Activated CD4-positive, alpha-beta memory T cell treated with anti-CD3 and anti-CD28 coated beads, Interleukin-2, amount 10 ng/mL, durations not matched to agents 7 days and 5 days (primary cell): ENCODE results near the gene GAS7. TPM values are rescaled to one million over a fixed set of nuclear protein-coding genes. Genes with fewer than 3 reads are reported as not detected.

ENCODE experiments used
- CTCF ChIA-PET: fragments of 350-600 bp; sonication (Branson Sonifier 250); formaldehyde crosslinking; loops from one replicate; lab custom pipeline; 2021; ENCODE audit warnings: antibody characterized with exemption, inconsistent platforms; lab: Charles Lee
- POLR2A ChIA-PET: fragments of 350-600 bp; sonication (Branson Sonifier 250); formaldehyde crosslinking; loops from one replicate; lab custom pipeline; 2021; ENCODE audit warnings: antibody characterized with exemption; lab: Charles Lee
- DNase-seq: peaks from one replicate; pipeline ENCODE4 v3.0.0-alpha.2; 2020
- H3K27ac Mint-ChIP-seq: one replicate; pipeline ENCODE4 v1.8.0; 2021; ENCODE audit warnings: mild to moderate bottlenecking, mixed read lengths
- H3K27me3 Mint-ChIP-seq: one replicate; pipeline ENCODE4 v1.8.0; 2021; ENCODE audit warnings: mixed read lengths
- H3K36me3 Mint-ChIP-seq: one replicate; pipeline ENCODE4 v1.8.0; 2021; ENCODE audit warnings: low read depth, mixed read lengths
- H3K4me1 Mint-ChIP-seq: one replicate; pipeline ENCODE4 v1.8.0; 2021; ENCODE audit warnings: mixed read lengths
- H3K4me3 Mint-ChIP-seq: one replicate; pipeline ENCODE4 v1.8.0; 2021; ENCODE audit warnings: mild to moderate bottlenecking, mixed read lengths
- H3K9me3 Mint-ChIP-seq: one replicate; pipeline ENCODE4 v1.8.0; 2021; ENCODE audit warnings: mixed read lengths
- total RNA-seq, 2 experiments: library from RNA; stranded (reverse); gene quantifications; one replicate each; pipeline ENCODE4 v1.2.3, GENCODE V29; 2021

The GAS7 gene
- total RNA-seq, 2 experiments from 2014 or later: 0.23 to 0.35 TPM

- DNase-seq: no peak
- H3K4me3 Mint-ChIP-seq: no peak overlapping the region
- peaks cover 7% of the 10 kb centered on the region for H3K9me3 Mint-ChIP-seq
- H3K4me1 Mint-ChIP-seq: no peaks in the 10 kb centered on the region
- POLR2A ChIA-PET: no interaction called here
- CTCF ChIA-PET: no interaction called here
- no peak overlapping the region for H3K27ac Mint-ChIP-seq
- no peaks in the 10 kb centered on the region for H3K27me3 Mint-ChIP-seq
- no peaks in the 10 kb centered on the region for H3K36me3 Mint-ChIP-seq
These were observed 319.4 kb downstream of the GAS7 start for GRCh38 chr17:9878786-9879525.

GRCh38 chr17:9878356-9878755 is 320.1 kb downstream of the GAS7 start:
- POLR2A ChIA-PET: no interaction called here
- no peaks in the 10 kb centered on the region for H3K27me3 Mint-ChIP-seq
- peaks cover 3% of the 10 kb centered on the region for H3K9me3 Mint-ChIP-seq

GRCh38 chr17:9875441-9875840 is 323.0 kb downstream of the GAS7 start:
- Mint-ChIP-seq H3K9me3 (no peaks in the 10 kb centered on the region), H3K27me3 (no peaks in the 10 kb centered on the region), H3K27ac (no peak overlapping the region), H3K36me3 (no peaks in the 10 kb centered on the region), H3K4me3 (no peak overlapping the region), H3K4me1 (no peaks in the 10 kb centered on the region)
- POLR2A ChIA-PET: no interaction called here
- CTCF ChIA-PET: no interaction called here
- DNase-seq: no peak

More at GRCh38 chr17:9878356-9878755, 320.1 kb downstream of the GAS7 start:
- CTCF ChIA-PET: no interaction called here
- H3K36me3 Mint-ChIP-seq: no peaks in the 10 kb centered on the region
- no peak for DNase-seq
- H3K4me3 Mint-ChIP-seq: no peak overlapping the region
- no peak overlapping the region for H3K27ac Mint-ChIP-seq
- no peaks in the 10 kb centered on the region for H3K4me1 Mint-ChIP-seq

- POLR2A ChIA-PET: no interaction called here
- no peak overlapping the region for H3K4me3 Mint-ChIP-seq
- H3K36me3 Mint-ChIP-seq: no peaks in the 10 kb centered on the region
- no peaks in the 10 kb centered on the region for H3K9me3 Mint-ChIP-seq
- H3K27ac Mint-ChIP-seq: no peak overlapping the region
- no peak for DNase-seq
- no peaks in the 10 kb centered on the region for H3K27me3 Mint-ChIP-seq
- CTCF ChIA-PET: no interaction called here
- H3K4me1 Mint-ChIP-seq: no peaks in the 10 kb centered on the region
These were observed 323.7 kb downstream of the GAS7 start for GRCh38 chr17:9874722-9875121.

- Mint-ChIP-seq H3K4me1 (no peaks in the 10 kb centered on the region), H3K27me3 (no peaks in the 10 kb centered on the region), H3K36me3 (no peaks in the 10 kb centered on the region), H3K4me3 (no peak overlapping the region), H3K27ac (no peak overlapping the region), H3K9me3 (no peaks in the 10 kb centered on the region)
- POLR2A ChIA-PET: no interaction called here
- CTCF ChIA-PET: no interaction called here
- no peak for DNase-seq
These were observed 325.6 kb downstream of the GAS7 start for GRCh38 chr17:9872852-9873251.

GRCh38 chr17:9868552-9868951 is 329.9 kb downstream of the GAS7 start:
- Mint-ChIP-seq H3K27me3 (no peaks in the 10 kb centered on the region), H3K4me1 (no peaks in the 10 kb centered on the region), H3K36me3 (no peaks in the 10 kb centered on the region), H3K9me3 (no peaks in the 10 kb centered on the region), H3K27ac (no peak overlapping the region), H3K4me3 (no peak overlapping the region)
- ChIA-PET POLR2A (no interaction called here), CTCF (interaction anchor here (0.6 kb wide), 1 partner anchor 374 kb away, joined by 3 read pairs; no protein-coding TSS in a partner anchor)
- no peak for DNase-seq

GRCh38 chr17:9865586-9865985 is 332.8 kb downstream of the GAS7 start:
- Mint-ChIP-seq H3K27me3 (no peaks in the 10 kb centered on the region), H3K4me1 (no peaks in the 10 kb centered on the region), H3K36me3 (no peaks in the 10 kb centered on the region), H3K27ac (no peak overlapping the region), H3K4me3 (no peak overlapping the region), H3K9me3 (no peaks in the 10 kb centered on the region)
- DNase-seq: no peak
- POLR2A ChIA-PET: no interaction called here
- CTCF ChIA-PET: no interaction called here

- no peaks in the 10 kb centered on the region for H3K27me3 Mint-ChIP-seq
- H3K27ac Mint-ChIP-seq: no peak overlapping the region
- no peak for DNase-seq
- H3K36me3 Mint-ChIP-seq: no peaks in the 10 kb centered on the region
- H3K4me1 Mint-ChIP-seq: no peaks in the 10 kb centered on the region
- ChIA-PET CTCF (no interaction called here), POLR2A (no interaction called here)
- H3K9me3 Mint-ChIP-seq: no peaks in the 10 kb centered on the region
- H3K4me3 Mint-ChIP-seq: no peak overlapping the region
These were observed 335.5 kb downstream of the GAS7 start for GRCh38 chr17:9862949-9863348.

GRCh38 chr17:9862220-9862619 is 336.2 kb downstream of the GAS7 start:
- no peak overlapping the region for H3K4me3 Mint-ChIP-seq
- H3K4me1 Mint-ChIP-seq: no peaks in the 10 kb centered on the region
- DNase-seq: no peak
- H3K9me3 Mint-ChIP-seq: no peaks in the 10 kb centered on the region
- H3K27ac Mint-ChIP-seq: no peak overlapping the region
- CTCF ChIA-PET: no interaction called here
- POLR2A ChIA-PET: no interaction called here
- no peaks in the 10 kb centered on the region for H3K27me3 Mint-ChIP-seq
- H3K36me3 Mint-ChIP-seq: no peaks in the 10 kb centered on the region

- no peaks in the 10 kb centered on the region for H3K36me3 Mint-ChIP-seq
- POLR2A ChIA-PET: no interaction called here
- no peaks in the 10 kb centered on the region for H3K4me1 Mint-ChIP-seq
- H3K27ac Mint-ChIP-seq: no peak overlapping the region
- no peaks in the 10 kb centered on the region for H3K9me3 Mint-ChIP-seq
- CTCF ChIA-PET: no interaction called here
- DNase-seq: no peak
- H3K27me3 Mint-ChIP-seq: no peaks in the 10 kb centered on the region
- no peak overlapping the region for H3K4me3 Mint-ChIP-seq
These were observed 337.6 kb downstream of the GAS7 start for GRCh38 chr17:9860851-9861250.

Other genes with a start within 250 kb of the GAS7 start
- not detected for gene MYH13, start 174.4 kb upstream of the GAS7 start, total RNA-seq
- gene MYH8, start 223.3 kb upstream of the GAS7 start, total RNA-seq: not detected